ENCODE measurements around the gene C12orf57. TPM values are rescaled to one million over a fixed set of nuclear protein-coding genes. Genes with fewer than 3 reads are reported as not detected.
A peak's percentile ranks its signal among the peaks of the same experiment; 100 is the strongest.

Gene C12orf57
- total RNA-seq, 2 donors from 2014 or later, result 114 to 206 TPM

- TF ChIP-seq, protein P1, sequence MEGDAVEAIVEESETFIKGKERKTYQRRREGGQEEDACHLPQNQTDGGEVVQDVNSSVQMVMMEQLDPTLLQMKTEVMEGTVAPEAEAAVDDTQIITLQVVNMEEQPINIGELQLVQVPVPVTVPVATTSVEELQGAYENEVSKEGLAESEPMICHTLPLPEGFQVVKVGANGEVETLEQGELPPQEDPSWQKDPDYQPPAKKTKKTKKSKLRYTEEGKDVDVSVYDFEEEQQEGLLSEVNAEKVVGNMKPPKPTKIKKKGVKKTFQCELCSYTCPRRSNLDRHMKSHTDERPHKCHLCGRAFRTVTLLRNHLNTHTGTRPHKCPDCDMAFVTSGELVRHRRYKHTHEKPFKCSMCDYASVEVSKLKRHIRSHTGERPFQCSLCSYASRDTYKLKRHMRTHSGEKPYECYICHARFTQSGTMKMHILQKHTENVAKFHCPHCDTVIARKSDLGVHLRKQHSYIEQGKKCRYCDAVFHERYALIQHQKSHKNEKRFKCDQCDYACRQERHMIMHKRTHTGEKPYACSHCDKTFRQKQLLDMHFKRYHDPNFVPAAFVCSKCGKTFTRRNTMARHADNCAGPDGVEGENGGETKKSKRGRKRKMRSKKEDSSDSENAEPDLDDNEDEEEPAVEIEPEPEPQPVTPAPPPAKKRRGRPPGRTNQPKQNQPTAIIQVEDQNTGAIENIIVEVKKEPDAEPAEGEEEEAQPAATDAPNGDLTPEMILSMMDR (IDR thresholded peaks at IDR 0.05), result no peak
- Histone ChIP-seq H3K4me1 (no peaks in the 10 kb centered on the region), H3K4me3 (no peak overlapping the region), H3K27me3 (no peaks in the 10 kb centered on the region), H3K36me3 (no peaks in the 10 kb centered on the region), H3K9ac (ENCODE audit: low read depth in 2 of 2, low read length in 2 of 2) (no peak overlapping the region), H3K27ac (no peak overlapping the region), H3K9me3 (no peaks in the 10 kb centered on the region)
- DNase-seq, result no peak
- intact Hi-C loops (cut with DNase I), result no loop called here
Observed at GRCh38 chr12:6915789-6916285, 28.0 kb upstream of the C12orf57 start.

GRCh38 chr12:6916426-6917200 is 27.2 kb upstream of the C12orf57 start:
- Histone ChIP-seq H3K4me3 (no peak overlapping the region), H3K27me3 (no peaks in the 10 kb centered on the region), H3K9ac (ENCODE audit: low read depth in 2 of 2, low read length in 2 of 2) (no peak overlapping the region), H3K36me3 (no peaks in the 10 kb centered on the region), H3K4me1 (no peaks in the 10 kb centered on the region), H3K9me3 (no peaks in the 10 kb centered on the region), H3K27ac (no peak overlapping the region)
- intact Hi-C loops (cut with DNase I), result no loop called here
- DNase-seq, result no peak
- TF ChIP-seq, protein P1 (IDR thresholded peaks at IDR 0.05), result no peak

GRCh38 chr12:6917491-6918231 is 26.2 kb upstream of the C12orf57 start:
- H3K9ac ChIP-seq (ENCODE audit: low read depth in 2 of 2, low read length in 2 of 2), result no peak overlapping the region
- no peaks in the 10 kb centered on the region for H3K9me3 ChIP-seq
- no peak for DNase-seq
- no peak overlapping the region for H3K27ac ChIP-seq
- H3K27me3 ChIP-seq, result no peaks in the 10 kb centered on the region
- intact Hi-C loops (cut with DNase I), result no loop called here
- no peaks in the 10 kb centered on the region for H3K36me3 ChIP-seq
- TF ChIP-seq, protein P1 (IDR thresholded peaks at IDR 0.05), result no peak
- no peaks in the 10 kb centered on the region for H3K4me1 ChIP-seq
- H3K4me3 ChIP-seq, result no peak overlapping the region

DNA sequence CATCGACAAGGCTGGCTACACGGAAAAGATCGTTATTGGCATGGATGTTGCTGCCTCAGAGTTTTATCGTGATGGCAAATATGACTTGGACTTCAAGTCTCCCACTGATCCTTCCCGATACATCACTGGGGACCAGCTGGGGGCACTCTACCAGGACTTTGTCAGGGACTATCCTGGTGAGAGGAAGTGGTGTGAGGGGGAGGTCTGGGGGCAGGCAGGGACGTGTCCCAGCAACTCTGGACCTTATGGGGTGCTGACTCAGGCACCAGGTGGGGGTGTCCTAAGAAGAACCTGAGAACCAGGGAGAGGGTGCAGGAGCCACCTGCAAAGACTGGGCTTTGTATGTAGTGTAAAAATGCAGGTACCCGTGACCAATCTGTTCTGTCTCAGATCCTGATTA is 24.2 kb upstream of the C12orf57 start:
- TF ChIP-seq, protein P1 (IDR thresholded peaks at IDR 0.05), result no peak
- no peaks in the 10 kb centered on the region for H3K9me3 ChIP-seq
- H3K9ac ChIP-seq (ENCODE audit: low read depth in 2 of 2, low read length in 2 of 2), result no peak overlapping the region
- no peak overlapping the region for H3K4me3 ChIP-seq
- H3K27me3 ChIP-seq, result no peaks in the 10 kb centered on the region
- intact Hi-C loops (cut with DNase I), result no loop called here
- DNase-seq, result no peak
- no peaks in the 10 kb centered on the region for H3K36me3 ChIP-seq
- no peaks in the 10 kb centered on the region for H3K4me1 ChIP-seq
- H3K27ac ChIP-seq, result no peak overlapping the region

DNA sequence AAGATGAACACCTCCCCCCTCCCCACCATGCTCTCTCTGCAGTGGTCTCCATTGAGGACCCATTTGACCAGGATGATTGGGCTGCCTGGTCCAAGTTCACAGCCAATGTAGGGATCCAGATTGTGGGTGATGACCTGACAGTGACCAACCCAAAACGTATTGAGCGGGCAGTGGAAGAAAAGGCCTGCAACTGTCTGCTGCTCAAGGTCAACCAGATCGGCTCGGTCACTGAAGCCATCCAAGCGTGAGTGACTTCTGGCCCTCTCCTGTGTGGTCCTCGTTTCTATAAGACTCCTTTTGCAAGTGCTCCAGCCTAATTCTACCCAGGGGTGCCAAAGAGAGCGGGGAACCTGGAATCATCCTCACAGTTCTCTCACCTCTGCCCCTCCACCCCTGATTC is 22.3 kb upstream of the C12orf57 start:
- intact Hi-C loops (cut with DNase I), result loop anchor here (5.0 kb wide), 1 partner anchor 171 kb away; the partner anchor contains the start of gene C1R
- Histone ChIP-seq H3K4me1 (peaks cover 10% of the 10 kb centered on the region), H3K27me3 (no peaks in the 10 kb centered on the region), H3K9me3 (no peaks in the 10 kb centered on the region), H3K36me3 (no peaks in the 10 kb centered on the region), H3K27ac (no peak overlapping the region), H3K4me3 (no peak overlapping the region), H3K9ac (ENCODE audit: low read depth in 2 of 2, low read length in 2 of 2) (peak overlapping the region in 1 of 2 donors; percentile 15)
- DNase-seq, result no peak
- TF ChIP-seq, protein P1 (IDR thresholded peaks at IDR 0.05), result no peak

All from colonic mucosa (tissue), 4 donors.